IMR-90 (cell line): Measurements from ENCODE around the gene ACTR2. TPM values are rescaled to one million over a fixed set of nuclear protein-coding genes. Genes with fewer than 3 reads are reported as not detected.

Source experiments
- ATAC-seq: fragments of 200-7000 bp; cut with Tn5 transposase; 2 replicates; pipeline ENCODE4 v1.9.1; 2020; ENCODE audit warnings: low read depth, mild to moderate bottlenecking, moderate library complexity
- Bru-seq: library from RNA; stranded (reverse); fragments of 400-500 nt; gene quantifications from one replicate; lab custom pipeline; 2021; lab: Mats Ljungman, UMichigan
- BruChase-seq, 2 experiments: library from RNA; stranded (reverse); fragments of 400-500 nt; gene quantifications; one replicate each; lab custom pipeline; 2021; lab: Mats Ljungman, UMichigan
- BruUV-seq: library from RNA; stranded (reverse); fragments of 400-500 nt; replicated peaks from 2 replicates; lab custom pipeline; 2021; lab: Mats Ljungman, UMichigan
- CTCF ChIA-PET: fragments of 300-600 bp; formaldehyde crosslinking; extraction: SDS; loops from one replicate; lab custom pipeline; 2021; ENCODE audit warnings: antibody characterized with exemption; lab: Yijun Ruan, JAX
- POLR2A ChIA-PET: fragments of 300-600 bp; sonication (Branson Sonifier 250); formaldehyde crosslinking; loops from one replicate; lab custom pipeline; 2022; ENCODE audit warnings: antibody characterized with exemption; ENCODE audit not compliant: unreplicated experiment; lab: Charles Lee
- DNase-seq: peaks from one replicate; pipeline ENCODE4 v3.0.0; 2013
- H2AFZ ChIP-seq: replicated peaks from 2 replicates; pipeline ENCODE3; 2013; ENCODE audit warnings: low read length, mild to moderate bottlenecking; ENCODE audit not compliant: poor library complexity
- H2AK5ac ChIP-seq: 2 replicates; pipeline ENCODE4 v1.6.1; 2013; ENCODE audit warnings: low read depth, low read length, inconsistent platforms
- H2AK9ac ChIP-seq: replicated peaks from 2 replicates; pipeline ENCODE3; 2013; ENCODE audit warnings: mild to moderate bottlenecking, low read depth, low read length, moderate library complexity; ENCODE audit not compliant: poor library complexity
- H2BK120ac ChIP-seq: 2 replicates; pipeline ENCODE4 v1.6.1; 2013; ENCODE audit warnings: low read depth, low read length, inconsistent platforms
- H2BK15ac ChIP-seq: 3 replicates; pipeline ENCODE4 v1.6.1; 2013; ENCODE audit warnings: low read depth, low read length, inconsistent platforms
- H2BK20ac ChIP-seq: 2 replicates; pipeline ENCODE4 v1.6.1; 2013; ENCODE audit warnings: low read depth, mild to moderate bottlenecking, inconsistent platforms, low read length, moderate library complexity
- H2BK5ac ChIP-seq: 2 replicates; pipeline ENCODE4 v1.6.1; 2013; ENCODE audit warnings: mild to moderate bottlenecking, low read depth, low read length, inconsistent platforms; ENCODE audit not compliant: poor library complexity, severe bottlenecking
- H3K14ac ChIP-seq: replicated peaks from 2 replicates; pipeline ENCODE4 v1.6.1; 2013; ENCODE audit warnings: low read depth, low read length, inconsistent platforms
- H3K18ac ChIP-seq: 2 replicates; pipeline ENCODE4 v1.6.1; 2013; ENCODE audit warnings: low read depth, low read length, control low read depth
- H3K23ac ChIP-seq: 2 replicates; pipeline ENCODE4 v1.6.1; 2013; ENCODE audit warnings: low read depth, low read length, inconsistent platforms
- H3K27ac ChIP-seq: 2 replicates; pipeline ENCODE4 v1.5.1; 2013; ENCODE audit warnings: mild to moderate bottlenecking, control low read depth, low read length; ENCODE audit not compliant: insufficient read depth
- H3K27me3 ChIP-seq: 2 replicates; pipeline ENCODE4 v1.6.1; 2013; ENCODE audit warnings: low read length; ENCODE audit not compliant: control insufficient read depth, insufficient read depth
- H3K36me3 ChIP-seq: 2 replicates; pipeline ENCODE4 v1.6.1; 2013; ENCODE audit warnings: low read length, mixed read lengths; ENCODE audit not compliant: control insufficient read depth, insufficient read depth
- H3K4ac ChIP-seq: 2 replicates; pipeline ENCODE4 v1.6.1; 2013; ENCODE audit warnings: low read depth, low read length, inconsistent platforms
- H3K4me1 ChIP-seq: 2 replicates; pipeline ENCODE4 v1.6.1; 2013; ENCODE audit warnings: low read length, mixed read lengths; ENCODE audit not compliant: control insufficient read depth, insufficient read depth
- H3K4me2 ChIP-seq: 2 replicates; pipeline ENCODE4 v1.6.1; 2013; ENCODE audit warnings: low read depth, mild to moderate bottlenecking, control low read depth, low read length, moderate library complexity
- H3K4me3 ChIP-seq: 2 replicates; pipeline ENCODE4 v1.5.1; 2013; ENCODE audit warnings: low read depth, mild to moderate bottlenecking, control low read depth, low read length, moderate library complexity; ENCODE audit not compliant: insufficient read depth
- H3K56ac ChIP-seq: 2 replicates; pipeline ENCODE4 v1.6.1; 2013; ENCODE audit warnings: low read length, inconsistent platforms; ENCODE audit not compliant: insufficient read depth; ENCODE audit errors: extremely low read depth
- H3K79me1 ChIP-seq, 2 experiments: 2 replicates each; pipeline ENCODE4 v1.6.1; 2013; ENCODE audit warnings: low read length in 2 of 2, inconsistent platforms in 1 of 2, low read depth in 1 of 2
- H3K9ac ChIP-seq: 2 replicates; pipeline ENCODE4 v1.6.1; 2013; ENCODE audit warnings: low read depth, low read length, control low read depth
- H3K9me1 ChIP-seq: 2 replicates; pipeline ENCODE4 v1.6.1; 2013; ENCODE audit warnings: low read length, inconsistent platforms; ENCODE audit not compliant: insufficient read depth
- H3K9me3 ChIP-seq: 2 replicates; pipeline ENCODE4 v1.6.1; 2013; ENCODE audit warnings: low read length; ENCODE audit not compliant: control insufficient read depth, insufficient read depth
- H4K20me1 ChIP-seq: 2 replicates; pipeline ENCODE4 v1.6.1; 2013; ENCODE audit warnings: low read length, inconsistent platforms; ENCODE audit not compliant: insufficient read depth
- H4K5ac ChIP-seq: 2 replicates; pipeline ENCODE4 v1.6.1; 2013; ENCODE audit warnings: mild to moderate bottlenecking, low read depth, low read length, control low read depth
- H4K8ac ChIP-seq, 2 experiments: 2 replicates each; pipeline ENCODE4 v1.6.1; 2013; ENCODE audit warnings: low read depth in 2 of 2, low read length in 2 of 2, control low read depth in 1 of 2, inconsistent platforms in 1 of 2
- H4K91ac ChIP-seq: 2 replicates; pipeline ENCODE4 v1.6.1; 2013; ENCODE audit warnings: low read depth, low read length, inconsistent platforms; ENCODE audit not compliant: insufficient read depth
- BHLHE40 ChIP-seq: fragments of 150-350 bp; IDR thresholded peaks from 2 replicates; pipeline ENCODE4 v1.6.1; 2016; ENCODE audit warnings: mild to moderate bottlenecking, low read depth, low read length
- CHD1 ChIP-seq: IDR thresholded peaks from 2 replicates; pipeline ENCODE4 v1.6.1; 2012; ENCODE audit warnings: low read depth, low read length, improper control_type of control experiment
- MAZ ChIP-seq: IDR thresholded peaks from 2 replicates; pipeline ENCODE4 v1.6.1; 2012; ENCODE audit warnings: low read depth, mild to moderate bottlenecking, low read length, improper control_type of control experiment, moderate library complexity, borderline replicate concordance
- MXI1 ChIP-seq: IDR thresholded peaks from 2 replicates; pipeline ENCODE4 v1.6.1; 2012; ENCODE audit warnings: low read depth, mild to moderate bottlenecking, low read length, moderate library complexity, borderline replicate concordance
- NFE2L2 ChIP-seq: fragments of 150-350 bp; IDR thresholded peaks from 2 replicates; pipeline ENCODE4 v1.6.1; 2016; ENCODE audit warnings: low read depth, mild to moderate bottlenecking, low read length
- POLR2A ChIP-seq: IDR thresholded peaks from 2 replicates; pipeline ENCODE4 v1.6.1; 2012; ENCODE audit warnings: mild to moderate bottlenecking, low read depth, low read length
- SMC3 ChIP-seq: fragments of 150-350 bp; IDR thresholded peaks from 2 replicates; pipeline ENCODE4 v1.6.1; 2016; ENCODE audit warnings: low read depth, mild to moderate bottlenecking, antibody characterized with exemption, low read length, moderate library complexity
- WGBS, 2 experiments: methylation state at CpG; one replicate each; pipeline versions ENCODE4 v1.1.5 to v1.1.7; 2013; ENCODE audit warnings: missing lambda C conversion rate in 2 of 2; ENCODE audit not compliant: insufficient read length in 1 of 2; ENCODE audit errors: extremely low coverage in 2 of 2; 5-methylcytosine and 5-hydroxymethylcytosine counted together
- dilution Hi-C: fragments of 300-500 bp; cut with HindIII; formaldehyde crosslinking; loops from one replicate; pipeline ENCODE4 v1.14.3; 2018; ENCODE audit warnings: low sequenced_read_pairs; ENCODE audit not compliant: unreplicated experiment
- in situ Hi-C: fragments of 300-500 bp; cut with MboI; formaldehyde crosslinking; loops from 3 replicates; pipeline ENCODE4 v1.14.3; 2019; ENCODE audit warnings: low sequenced_read_pairs, inconsistent platforms, mixed read lengths
- intact Hi-C: fragments of 100-400 bp; cut with micrococcal nuclease; formaldehyde crosslinking; loops from 2 replicates; pipeline ENCODE4 v1.10.0; 2022
- long read RNA-seq: library from polyadenylated mRNA; unstranded; transcript quantifications from one replicate; pipeline ENCODE4 v2.0.0, GENCODE V29; 2021; ENCODE audit not compliant: unreplicated experiment
- polyA plus RNA-seq, 3 experiments: library from polyadenylated mRNA; depleted of rRNA; stranded (reverse); fragments of >200 nt; gene quantifications; 2 replicates each; pipeline ENCODE4 v1.2.3, GENCODE V29; 2012; ENCODE audit warnings: low replicate concordance in 1 of 3
- total RNA-seq: library from RNA; depleted of rRNA; stranded (reverse); fragments of >200 nt; gene quantifications from 2 replicates; pipeline ENCODE4 v1.2.3, GENCODE V29; 2012; rRNA removed

ACTR2 gene
- 205 and 224 TPM in 2 replicates for total RNA-seq
- polyA plus RNA-seq (2012; rRNA removed) = 98.9 and 141 TPM in 2 replicates
- polyA plus RNA-seq (2012; cell fraction: cytosol; rRNA removed) = 20.1 and 34.5 TPM in 2 replicates
- 2.4 and 26.8 TPM in 2 replicates for polyA plus RNA-seq (2012; cell fraction: nucleus; rRNA removed; ENCODE audit: low replicate concordance)
- Bru-seq, nascent RNA = percentile 98 among the genes with signal in this experiment
- BruChase-seq, experiment 1, labeled RNA remaining after a 6-hour chase = percentile 99 among the genes with signal in this experiment
- percentile 98 among the genes with signal in this experiment for BruChase-seq, experiment 2, labeled RNA remaining after a 2-hour chase
- long read RNA-seq, transcript ACTR2-201 (9 exons, 3,861 nt) = major isoform, 189 of 225 reads
- long read RNA-seq, partial matches to known transcripts = 25 of 225 reads
- long read RNA-seq, other reads (novel, unspliced or antisense) = 11 of 225 reads

DNA sequence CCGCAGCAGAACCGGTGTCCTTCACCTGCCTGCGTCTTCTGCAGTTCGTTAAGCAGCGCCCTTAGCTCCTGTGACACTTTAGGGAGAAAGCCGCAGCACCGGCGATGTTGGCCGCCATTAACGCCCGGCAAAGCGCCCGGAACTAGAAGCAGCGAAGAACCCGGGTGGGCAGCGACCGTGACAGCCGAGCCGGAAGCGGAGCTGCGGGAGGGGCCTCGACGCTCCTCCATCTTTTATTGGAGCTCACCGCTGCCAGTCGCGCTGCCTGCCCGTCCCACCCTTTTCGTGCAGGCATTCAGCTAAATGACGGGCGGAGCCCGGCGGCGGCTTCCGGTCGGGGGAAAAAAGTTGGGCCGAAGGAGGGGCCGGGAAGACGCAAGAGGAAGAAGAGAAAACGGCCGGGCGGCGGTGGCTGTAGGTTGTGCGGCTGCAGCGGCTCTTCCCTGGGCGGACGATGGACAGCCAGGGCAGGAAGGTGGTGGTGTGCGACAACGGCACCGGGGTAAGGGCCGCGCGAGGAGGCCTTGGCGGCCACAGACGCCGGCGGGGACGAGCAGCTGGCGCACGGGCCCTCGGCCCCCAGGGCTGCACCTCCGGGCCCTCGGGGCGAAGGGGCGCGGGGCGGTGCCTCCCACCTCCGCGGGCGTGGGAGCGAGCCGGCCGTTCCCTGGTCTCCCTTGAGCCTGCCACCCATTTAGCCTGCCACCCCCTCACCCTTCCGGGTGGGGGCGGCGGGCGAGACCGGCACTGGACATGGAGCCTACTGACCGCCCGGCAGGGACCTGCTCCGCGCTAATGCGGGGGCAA is at the start of gene ACTR2:
TSS of gene ACTR2 (plus strand) at position 376 of the 807 bp plus-strand sequence. CDS start at position 455, 79 bp downstream.
- H3K4me3 ChIP-seq = peak within 1 kb of the TSS; percentile 90
- no peaks in the 10 kb centered on the region for H3K9me3 ChIP-seq
- H3K18ac ChIP-seq = peak within 1 kb of the TSS; percentile 68
- peak within 1 kb of the TSS; percentile 99 for H3K14ac ChIP-seq
- H2BK15ac ChIP-seq = peak within 1 kb of the TSS; percentile 70; the same call in 1 of the 3 replicates
- no peak within 1 kb of the TSS for H2BK20ac ChIP-seq
- TSS peak; percentile 44 for BruUV-seq
- peak; percentile 96 for ATAC-seq
- peak within 1 kb of the TSS; percentile 90 to 100 for H4K8ac ChIP-seq
- H3K36me3 ChIP-seq = peaks cover 4% of the 10 kb centered on the region
- H4K20me1 ChIP-seq = peaks cover 17% of the 10 kb centered on the region; the same call in 1 of the 2 replicates
- H3K4ac ChIP-seq = peak within 1 kb of the TSS; percentile 98
- H4K91ac ChIP-seq = peak within 1 kb of the TSS; percentile 89
- POLR2A ChIA-PET = interaction anchor here (0.6 to 0.9 kb wide), 16 partner anchors 9 to 1488 kb away, joined by 3 to 22 read pairs (median 7); no protein-coding TSS in a partner anchor
- TF ChIP-seq MXI1 (peak; percentile 25; the same call in 1 of the 2 replicates), BHLHE40 (peak; percentile 32; the same call in 1 of the 2 replicates), SMC3 (no peak), MAZ (peak; percentile 99), POLR2A (peak; percentile 92), NFE2L2 (no peak), CHD1 (0 out of 2 replicates have a peak, but pooled peaks have one; percentile 38)
- 0% methylated on average over 30 of the region's 82 CpGs; no CpG with 5 or more reads in 1 of the 2 experiments for WGBS, 2 experiments
- peak within 1 kb of the TSS; percentile 85 for H2BK5ac ChIP-seq
- H2AFZ ChIP-seq = peak within 1 kb of the TSS; percentile 100
- 0 out of 2 replicates have a peak, but pooled peaks cover 4% of the 10 kb centered on the region for H3K9me1 ChIP-seq
- in situ Hi-C loops = no loop called here
- peaks cover 6% of the 10 kb centered on the region for H3K4me1 ChIP-seq
- intact Hi-C loops = loop anchor here (5.0 kb wide), 1 partner anchor 95 kb away; the partner anchor contains the start of gene RAB1A
- H3K27ac ChIP-seq = peak within 1 kb of the TSS; percentile 98
- H2AK9ac ChIP-seq = peak within 1 kb of the TSS; percentile 99
- peak within 1 kb of the TSS; percentile 94 for H3K56ac ChIP-seq
- H2BK120ac ChIP-seq = peak within 1 kb of the TSS; percentile 76; the same call in 1 of the 2 replicates
- peak; percentile 96 for DNase-seq
- H3K23ac ChIP-seq = peak within 1 kb of the TSS; percentile 99
- H3K79me1 ChIP-seq = peaks cover 12 to 38% of the 10 kb centered on the region in 2 experiments
- H3K27me3 ChIP-seq = no peaks in the 10 kb centered on the region
- dilution Hi-C loops = no loop called here
- peak within 1 kb of the TSS; percentile 99 for H3K9ac ChIP-seq
- peak within 1 kb of the TSS; percentile 94 for H2AK5ac ChIP-seq
- CTCF ChIA-PET = no interaction called here
- H4K5ac ChIP-seq = peak within 1 kb of the TSS; percentile 87
- H3K4me2 ChIP-seq = peak within 1 kb of the TSS; percentile 98
